Vagina (tissue), 2 donors: ENCODE measurements around the gene SH2D3C.

ENCODE experiments used
- CTCF ChIP-seq, 3 experiments: fragments of 450-650 bp in 2 of 3; fragments of 200-600 bp in 1 of 3; sonication (generic) in 1 of 3; IDR thresholded peaks; one replicate each; pipeline ENCODE4 v1.5.1; 2017 to 2019; ENCODE audit warnings: antibody characterized with exemption in 3 of 3, mild to moderate bottlenecking in 2 of 3, moderate library complexity in 2 of 3
- POLR2A ChIP-seq, 2 donors: fragments of 450-650 bp; IDR thresholded peaks; one replicate each; pipeline ENCODE4 v1.6.1; 2017; ENCODE audit warnings: antibody characterized with exemption in 2 of 2, mild to moderate bottlenecking in 2 of 2, moderate library complexity in 2 of 2
- POLR2AphosphoS5 ChIP-seq, 2 donors: sonication (generic); formaldehyde crosslinking; IDR thresholded peaks; one replicate each; pipeline ENCODE4 v1.9.0; 2017; ENCODE audit warnings: antibody characterized with exemption in 2 of 2, mild to moderate bottlenecking in 2 of 2, low read depth in 1 of 2; ENCODE audit not compliant: insufficient read depth in 1 of 2

- no peak for TF ChIP-seq CTCF (IDR thresholded peaks at IDR 0.05)
- no peak for TF ChIP-seq POLR2A (IDR thresholded peaks at IDR 0.05)
- no peak for TF ChIP-seq POLR2AphosphoS5 (IDR thresholded peaks at IDR 0.05; ENCODE audit: insufficient read depth in 1 of 2, low read depth in 1 of 2)
Observed at GRCh38 chr9:127779136-127779981, 893 bp upstream of the SH2D3C start.
